GM12878 (cell line): Measurements from ENCODE around the gene RCBTB2. TPM values are rescaled to one million over a fixed set of nuclear protein-coding genes. Genes with fewer than 3 reads are reported as not detected.

Source experiments
- JUNB ChIP-seq: IDR thresholded peaks from 2 replicates; pipeline ENCODE4 v1.6.1; 2016; ENCODE audit warnings: antibody characterized with exemption, mild to moderate bottlenecking
- POLR2A ChIP-seq: IDR thresholded peaks from 2 replicates; pipeline ENCODE4 v1.6.1; 2011; ENCODE audit warnings: low read depth, mild to moderate bottlenecking, low read length
- POLR2AphosphoS2 ChIP-seq: IDR thresholded peaks from 2 replicates; pipeline ENCODE4 v1.6.1; 2011; ENCODE audit warnings: low read depth, mild to moderate bottlenecking, low read length, improper control_type of control experiment, moderate library complexity
- RELA ChIP-seq: fragments of 450-650 bp; IDR thresholded peaks from 2 replicates; pipeline ENCODE4 v1.8.0; 2014; ENCODE audit warnings: borderline replicate concordance; ENCODE audit not compliant: partially characterized antibody
- TBL1XR1 ChIP-seq: IDR thresholded peaks from 2 replicates; pipeline ENCODE4 v1.6.1; 2012; ENCODE audit warnings: low read depth, low read length, improper control_type of control experiment
- polyA plus RNA-seq, 11 experiments: library from polyadenylated mRNA; depleted of rRNA in 4 of 11; unstranded in 6 of 11; stranded (reverse) in 5 of 11; fragments of >200 nt; fragmentation: Nextera tagmentation in 4 of 11; fragmentation: Illumina TruSeq in 1 of 11; extraction: Ambion mirVana in 4 of 11; extraction: Trizol in 1 of 11; gene quantifications; 1 replicate in 1 of 11; 2 replicates in 10 of 11; pipeline versions ENCODE4 v1.2.1 to v1.2.3, GENCODE V29; 2011 to 2016; ENCODE audit warnings: inconsistent platforms in 2 of 11, missing spikeins in 2 of 11, low read depth in 1 of 11
- total RNA-seq, 4 experiments: library from RNA; depleted of rRNA in 3 of 4; stranded (reverse); fragments of >200 nt in 3 of 4; fragmentation: Illumina TruSeq in 1 of 4; extraction: Trizol in 1 of 4; gene quantifications; 2 replicates each; pipeline versions ENCODE4 v1.2.1 to v1.2.3, GENCODE V29; 2013 to 2021
- TF ChIP-seq, protein P1 (sequence below): IDR thresholded peaks from 2 replicates; pipeline ENCODE4 v1.6.1; 2011; ENCODE audit warnings: low read depth, low read length, improper control_type of control experiment, borderline replicate concordance
- TF ChIP-seq, protein P2 (sequence below): fragments of 450-650 bp; IDR thresholded peaks from 2 replicates; pipeline ENCODE4 v1.6.1; 2017; ENCODE audit warnings: mild to moderate bottlenecking, moderate library complexity
- TF ChIP-seq, protein P3 (sequence below): fragments of 450-650 bp; IDR thresholded peaks from 2 replicates; pipeline ENCODE4 v1.6.1; 2014; ENCODE audit warnings: mild to moderate bottlenecking
- TF ChIP-seq, protein P4 (sequence below): IDR thresholded peaks from 2 replicates; pipeline ENCODE4 v1.6.1; 2011; ENCODE audit warnings: mild to moderate bottlenecking, low read depth, low read length, moderate library complexity; ENCODE audit not compliant: insufficient replicate concordance

RCBTB2 gene
- total and polyA plus RNA-seq, 10 of the 15 experiments (the other 5 are each of a cell fraction or from before 2014, with no cell fraction given) = 5.0 to 16.0 (median 8.5) TPM

DNA sequence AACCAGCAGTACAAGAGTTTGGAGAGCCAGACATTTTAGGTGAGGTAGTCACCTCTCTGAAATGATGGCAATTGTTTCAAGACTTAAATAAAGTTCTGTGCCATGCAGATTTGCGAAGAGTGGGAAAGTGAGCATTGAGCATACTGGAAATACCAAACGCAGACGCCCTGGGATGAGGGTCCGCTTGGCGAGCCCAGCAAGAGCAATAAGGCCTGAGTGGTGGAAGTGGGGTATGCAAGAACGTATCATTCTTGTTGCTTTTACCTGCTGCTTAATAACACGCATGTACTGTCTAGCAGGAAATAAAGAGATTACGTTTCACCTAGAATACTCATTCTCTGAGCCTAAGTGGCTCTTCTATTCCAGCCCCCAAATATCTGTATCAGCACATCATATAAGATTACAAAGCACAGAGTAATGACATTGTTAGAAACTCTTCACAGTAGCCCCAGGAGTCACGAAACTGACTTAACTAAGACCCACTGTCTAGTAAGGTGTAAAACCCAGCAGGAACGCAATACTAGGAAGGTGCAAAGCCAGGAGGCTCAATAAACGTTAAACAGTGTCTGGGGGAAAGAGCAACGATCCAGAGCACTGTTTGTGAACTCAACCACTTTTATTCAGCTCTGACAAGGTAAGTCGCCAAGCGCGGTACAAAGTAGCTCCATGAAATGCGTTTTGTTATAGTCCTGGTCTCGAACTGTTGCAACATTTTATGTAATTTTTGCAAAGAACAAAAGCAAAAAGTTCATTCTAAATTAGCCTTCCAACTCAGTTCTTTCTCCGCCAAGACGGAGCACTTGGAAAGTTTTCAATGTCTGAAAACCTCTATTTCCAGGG is 1.2 kb downstream of the RCBTB2 start (continued):
- TF ChIP-seq JUNB = no peak
- TF ChIP-seq, protein P1, sequence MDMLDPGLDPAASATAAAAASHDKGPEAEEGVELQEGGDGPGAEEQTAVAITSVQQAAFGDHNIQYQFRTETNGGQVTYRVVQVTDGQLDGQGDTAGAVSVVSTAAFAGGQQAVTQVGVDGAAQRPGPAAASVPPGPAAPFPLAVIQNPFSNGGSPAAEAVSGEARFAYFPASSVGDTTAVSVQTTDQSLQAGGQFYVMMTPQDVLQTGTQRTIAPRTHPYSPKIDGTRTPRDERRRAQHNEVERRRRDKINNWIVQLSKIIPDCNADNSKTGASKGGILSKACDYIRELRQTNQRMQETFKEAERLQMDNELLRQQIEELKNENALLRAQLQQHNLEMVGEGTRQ = no peak
- TF ChIP-seq TBL1XR1 = no peak
- no peak for TF ChIP-seq RELA
- TF ChIP-seq POLR2A = 0 out of 2 replicates have a peak, but pooled peaks have one; percentile 10
- TF ChIP-seq, protein P2, sequence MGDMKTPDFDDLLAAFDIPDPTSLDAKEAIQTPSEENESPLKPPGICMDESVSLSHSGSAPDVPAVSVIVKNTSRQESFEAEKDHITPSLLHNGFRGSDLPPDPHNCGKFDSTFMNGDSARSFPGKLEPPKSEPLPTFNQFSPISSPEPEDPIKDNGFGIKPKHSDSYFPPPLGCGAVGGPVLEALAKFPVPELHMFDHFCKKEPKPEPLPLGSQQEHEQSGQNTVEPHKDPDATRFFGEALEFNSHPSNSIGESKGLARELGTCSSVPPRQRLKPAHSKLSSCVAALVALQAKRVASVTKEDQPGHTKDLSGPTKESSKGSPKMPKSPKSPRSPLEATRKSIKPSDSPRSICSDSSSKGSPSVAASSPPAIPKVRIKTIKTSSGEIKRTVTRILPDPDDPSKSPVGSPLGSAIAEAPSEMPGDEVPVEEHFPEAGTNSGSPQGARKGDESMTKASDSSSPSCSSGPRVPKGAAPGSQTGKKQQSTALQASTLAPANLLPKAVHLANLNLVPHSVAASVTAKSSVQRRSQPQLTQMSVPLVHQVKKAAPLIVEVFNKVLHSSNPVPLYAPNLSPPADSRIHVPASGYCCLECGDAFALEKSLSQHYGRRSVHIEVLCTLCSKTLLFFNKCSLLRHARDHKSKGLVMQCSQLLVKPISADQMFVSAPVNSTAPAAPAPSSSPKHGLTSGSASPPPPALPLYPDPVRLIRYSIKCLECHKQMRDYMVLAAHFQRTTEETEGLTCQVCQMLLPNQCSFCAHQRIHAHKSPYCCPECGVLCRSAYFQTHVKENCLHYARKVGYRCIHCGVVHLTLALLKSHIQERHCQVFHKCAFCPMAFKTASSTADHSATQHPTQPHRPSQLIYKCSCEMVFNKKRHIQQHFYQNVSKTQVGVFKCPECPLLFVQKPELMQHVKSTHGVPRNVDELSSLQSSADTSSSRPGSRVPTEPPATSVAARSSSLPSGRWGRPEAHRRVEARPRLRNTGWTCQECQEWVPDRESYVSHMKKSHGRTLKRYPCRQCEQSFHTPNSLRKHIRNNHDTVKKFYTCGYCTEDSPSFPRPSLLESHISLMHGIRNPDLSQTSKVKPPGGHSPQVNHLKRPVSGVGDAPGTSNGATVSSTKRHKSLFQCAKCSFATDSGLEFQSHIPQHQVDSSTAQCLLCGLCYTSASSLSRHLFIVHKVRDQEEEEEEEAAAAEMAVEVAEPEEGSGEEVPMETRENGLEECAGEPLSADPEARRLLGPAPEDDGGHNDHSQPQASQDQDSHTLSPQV = no peak
- TF ChIP-seq, protein P3, sequence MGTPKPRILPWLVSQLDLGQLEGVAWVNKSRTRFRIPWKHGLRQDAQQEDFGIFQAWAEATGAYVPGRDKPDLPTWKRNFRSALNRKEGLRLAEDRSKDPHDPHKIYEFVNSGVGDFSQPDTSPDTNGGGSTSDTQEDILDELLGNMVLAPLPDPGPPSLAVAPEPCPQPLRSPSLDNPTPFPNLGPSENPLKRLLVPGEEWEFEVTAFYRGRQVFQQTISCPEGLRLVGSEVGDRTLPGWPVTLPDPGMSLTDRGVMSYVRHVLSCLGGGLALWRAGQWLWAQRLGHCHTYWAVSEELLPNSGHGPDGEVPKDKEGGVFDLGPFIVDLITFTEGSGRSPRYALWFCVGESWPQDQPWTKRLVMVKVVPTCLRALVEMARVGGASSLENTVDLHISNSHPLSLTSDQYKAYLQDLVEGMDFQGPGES = no peak
- TF ChIP-seq, protein P4, sequence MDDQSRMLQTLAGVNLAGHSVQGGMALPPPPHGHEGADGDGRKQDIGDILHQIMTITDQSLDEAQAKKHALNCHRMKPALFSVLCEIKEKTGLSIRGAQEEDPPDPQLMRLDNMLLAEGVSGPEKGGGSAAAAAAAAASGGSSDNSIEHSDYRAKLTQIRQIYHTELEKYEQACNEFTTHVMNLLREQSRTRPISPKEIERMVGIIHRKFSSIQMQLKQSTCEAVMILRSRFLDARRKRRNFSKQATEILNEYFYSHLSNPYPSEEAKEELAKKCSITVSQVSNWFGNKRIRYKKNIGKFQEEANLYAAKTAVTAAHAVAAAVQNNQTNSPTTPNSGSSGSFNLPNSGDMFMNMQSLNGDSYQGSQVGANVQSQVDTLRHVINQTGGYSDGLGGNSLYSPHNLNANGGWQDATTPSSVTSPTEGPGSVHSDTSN = no peak
- TF ChIP-seq POLR2AphosphoS2 = 0 out of 2 replicates have a peak, but pooled peaks have one; percentile 1
